H7 (cell line): Measurements from ENCODE around the gene ARFRP1. TPM values are rescaled to one million over a fixed set of nuclear protein-coding genes. Genes with fewer than 3 reads are reported as not detected.

Source experiments
- DNase-seq: peaks from one replicate; pipeline ENCODE4 v3.0.0; 2012
- H3K27me3 ChIP-seq: 2 replicates; pipeline ENCODE4 v1.6.0; 2011; ENCODE audit warnings: mild to moderate bottlenecking, low read length; ENCODE audit not compliant: control insufficient read depth, insufficient read depth
- H3K36me3 ChIP-seq: replicated peaks from 2 replicates; pipeline ENCODE4 v1.5.1; 2011; ENCODE audit warnings: low read length; ENCODE audit not compliant: control insufficient read depth, insufficient read depth
- H3K4me3 ChIP-seq: 2 replicates; pipeline ENCODE4 v1.5.1; 2011; ENCODE audit warnings: low read depth, mild to moderate bottlenecking, control low read depth, low read length, moderate library complexity; ENCODE audit not compliant: insufficient read depth
- total RNA-seq: library from RNA; depleted of rRNA; stranded (reverse); fragments of >200 nt; shearing (Covaris generic); gene quantifications from 2 replicates; pipeline ENCODE4 v1.2.3, GENCODE V29; 2014

The ARFRP1 gene
- total RNA-seq, 1 experiment from 2014 or later, result 26.2 TPM

- Histone ChIP-seq H3K4me3 (no peak overlapping the region), H3K36me3 (peaks cover 16% of the 10 kb centered on the region), H3K27me3 (no peaks in the 10 kb centered on the region)
- peak; percentile 37 for DNase-seq
Measured at GRCh38 chr20:63703976-63704748, 3.6 kb downstream of the ARFRP1 start.

- Histone ChIP-seq H3K4me3 (no peak overlapping the region), H3K36me3 (peaks cover 16% of the 10 kb centered on the region), H3K27me3 (no peaks in the 10 kb centered on the region)
- peak; percentile 42 for DNase-seq
Measured at GRCh38 chr20:63703471-63703975, 4.3 kb downstream of the ARFRP1 start.

GRCh38 chr20:63702751-63703470 lies 4.9 kb downstream of the ARFRP1 start:
- DNase-seq, result peak; percentile 31
- Histone ChIP-seq H3K36me3 (peaks cover 16% of the 10 kb centered on the region), H3K4me3 (no peak overlapping the region), H3K27me3 (no peaks in the 10 kb centered on the region)

- peaks cover 16% of the 10 kb centered on the region for H3K36me3 ChIP-seq
- no peak overlapping the region for H3K4me3 ChIP-seq
- no peaks in the 10 kb centered on the region; the same call in 1 of the 2 replicates for H3K27me3 ChIP-seq
- DNase-seq, result no peak
Measured at GRCh38 chr20:63702036-63702665, 5.6 kb downstream of the ARFRP1 start.

- peaks cover 16% of the 10 kb centered on the region for H3K36me3 ChIP-seq
- no peak overlapping the region for H3K4me3 ChIP-seq
- DNase-seq, result peak; percentile 51
- H3K27me3 ChIP-seq, result no peaks in the 10 kb centered on the region; the same call in 1 of the 2 replicates
Measured at GRCh38 chr20:63701329-63702035, 6.3 kb downstream of the ARFRP1 start.

- Histone ChIP-seq H3K36me3 (peaks cover 11% of the 10 kb centered on the region), H3K27me3 (no peaks in the 10 kb centered on the region; the same call in 1 of the 2 replicates), H3K4me3 (no peak overlapping the region)
- no peak for DNase-seq
Measured at GRCh38 chr20:63701051-63701328, 6.8 kb downstream of the ARFRP1 start.

- peak; percentile 67 for DNase-seq
- peaks cover 9% of the 10 kb centered on the region for H3K36me3 ChIP-seq
- H3K27me3 ChIP-seq, result no peaks in the 10 kb centered on the region; the same call in 1 of the 2 replicates
- H3K4me3 ChIP-seq, result no peak overlapping the region
Measured at GRCh38 chr20:63700199-63701050, 7.4 kb downstream of the ARFRP1 start.

- no peaks in the 10 kb centered on the region; the same call in 1 of the 2 replicates for H3K27me3 ChIP-seq
- H3K36me3 ChIP-seq, result peaks cover 3% of the 10 kb centered on the region
- no peak overlapping the region for H3K4me3 ChIP-seq
- DNase-seq, result no peak
Measured at GRCh38 chr20:63699466-63700198, 8.1 kb downstream of the ARFRP1 start.

GRCh38 chr20:63698739-63699465 lies 8.9 kb downstream of the ARFRP1 start:
- Histone ChIP-seq H3K36me3 (peaks cover under 1% of the 10 kb centered on the region; the same call in 1 of the 2 replicates), H3K27me3 (no peaks in the 10 kb centered on the region; the same call in 1 of the 2 replicates), H3K4me3 (no peak overlapping the region)
- peak; percentile 78 for DNase-seq

- Histone ChIP-seq H3K36me3 (peaks cover 1% of the 10 kb centered on the region; the same call in 1 of the 2 replicates), H3K4me3 (no peak overlapping the region), H3K27me3 (no peaks in the 10 kb centered on the region; the same call in 1 of the 2 replicates)
- peak; percentile 77 for DNase-seq
Measured at GRCh38 chr20:63697868-63698545, 9.8 kb downstream of the ARFRP1 start.

- no peak overlapping the region for H3K4me3 ChIP-seq
Measured at GRCh38 chr20:63697357-63697867, 10.4 kb downstream of the ARFRP1 start.

More at GRCh38 chr20:63697357-63697867, 10.4 kb downstream of the ARFRP1 start:
- Histone ChIP-seq H3K36me3 (peaks cover 1% of the 10 kb centered on the region; the same call in 1 of the 2 replicates), H3K27me3 (no peaks in the 10 kb centered on the region; the same call in 1 of the 2 replicates)
- DNase-seq, result peak; percentile 79
